ENCODE measurements around the gene KHK.

DNA sequence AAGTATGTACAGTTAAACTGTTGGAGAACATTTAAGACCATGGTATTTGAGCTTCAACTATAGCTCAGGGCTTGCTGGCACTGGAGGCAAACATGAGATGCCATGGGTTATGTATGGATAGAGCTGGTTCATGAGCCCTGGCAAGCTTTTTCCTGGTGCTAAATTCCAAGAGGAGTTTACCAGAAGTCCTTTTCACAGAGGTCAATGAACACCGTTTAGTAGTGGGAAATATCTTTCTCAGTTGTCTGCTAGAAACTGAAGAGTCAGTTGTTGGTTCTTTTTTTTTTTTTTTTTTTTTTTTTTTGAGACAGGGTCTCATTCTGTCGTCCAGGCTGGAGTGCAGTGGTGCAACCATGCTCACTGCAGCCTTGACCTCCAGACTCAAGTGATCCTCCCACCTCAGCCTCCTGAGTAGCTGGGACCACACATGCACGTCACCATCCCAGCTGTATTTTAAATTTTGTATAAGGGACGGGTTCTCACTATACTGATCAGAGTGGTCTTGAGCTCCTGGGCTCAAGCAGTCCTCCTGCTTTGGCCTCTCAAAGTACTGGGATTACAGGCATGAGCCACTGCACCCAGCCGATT is 1.3 kb downstream of the KHK start:
- no peak for TF ChIP-seq POLR2AphosphoS5 (IDR thresholded peaks at IDR 0.05)
- TF ChIP-seq, protein P1, sequence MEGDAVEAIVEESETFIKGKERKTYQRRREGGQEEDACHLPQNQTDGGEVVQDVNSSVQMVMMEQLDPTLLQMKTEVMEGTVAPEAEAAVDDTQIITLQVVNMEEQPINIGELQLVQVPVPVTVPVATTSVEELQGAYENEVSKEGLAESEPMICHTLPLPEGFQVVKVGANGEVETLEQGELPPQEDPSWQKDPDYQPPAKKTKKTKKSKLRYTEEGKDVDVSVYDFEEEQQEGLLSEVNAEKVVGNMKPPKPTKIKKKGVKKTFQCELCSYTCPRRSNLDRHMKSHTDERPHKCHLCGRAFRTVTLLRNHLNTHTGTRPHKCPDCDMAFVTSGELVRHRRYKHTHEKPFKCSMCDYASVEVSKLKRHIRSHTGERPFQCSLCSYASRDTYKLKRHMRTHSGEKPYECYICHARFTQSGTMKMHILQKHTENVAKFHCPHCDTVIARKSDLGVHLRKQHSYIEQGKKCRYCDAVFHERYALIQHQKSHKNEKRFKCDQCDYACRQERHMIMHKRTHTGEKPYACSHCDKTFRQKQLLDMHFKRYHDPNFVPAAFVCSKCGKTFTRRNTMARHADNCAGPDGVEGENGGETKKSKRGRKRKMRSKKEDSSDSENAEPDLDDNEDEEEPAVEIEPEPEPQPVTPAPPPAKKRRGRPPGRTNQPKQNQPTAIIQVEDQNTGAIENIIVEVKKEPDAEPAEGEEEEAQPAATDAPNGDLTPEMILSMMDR (IDR thresholded peaks at IDR 0.05) = no peak

Measured in prostate gland (tissue), 2 donors.